Ovary (tissue), 9 donors: Measurements from ENCODE around the gene ROBO2. TPM values are rescaled to one million over a fixed set of nuclear protein-coding genes. Genes with fewer than 3 reads are reported as not detected.

Experiments
- DNase-seq, 5 donors: peaks; one replicate each; pipeline ENCODE4 v3.0.0-alpha.2; 2019 to 2020
- H3K27ac ChIP-seq, 2 donors: fragments of 200-600 bp; one replicate each; pipeline versions ENCODE4 v1.5.1 to v1.8.0; 2019 to 2022
- H3K27me3 ChIP-seq: fragments of 200-600 bp; one replicate; pipeline ENCODE4 v1.8.0; 2022
- H3K36me3 ChIP-seq: fragments of 200-600 bp; sonication (generic); one replicate; pipeline ENCODE4 v1.5.1; 2019
- H3K4me1 ChIP-seq: one replicate; pipeline ENCODE4 v1.8.1; 2013; ENCODE audit warnings: mild to moderate bottlenecking, moderate library complexity; ENCODE audit not compliant: insufficient read depth
- H3K4me3 ChIP-seq: fragments of 200-600 bp; sonication (generic); one replicate; pipeline ENCODE4 v1.5.1; 2017
- H3K9me3 ChIP-seq, 2 donors: fragments of 200-600 bp in 1 of 2; sonication (generic) in 1 of 2; one replicate each; pipeline versions ENCODE4 v1.5.1 to v1.8.1; 2013 to 2019; ENCODE audit warnings: mild to moderate bottlenecking in 1 of 2, moderate library complexity in 1 of 2
- EP300 ChIP-seq: sonication (generic); formaldehyde crosslinking; IDR thresholded peaks from one replicate; pipeline ENCODE4 v1.6.1; 2017; ENCODE audit warnings: antibody characterized with exemption
- POLR2A ChIP-seq: fragments of 450-650 bp; IDR thresholded peaks from one replicate; pipeline ENCODE4 v1.6.1; 2017; ENCODE audit warnings: antibody characterized with exemption, mild to moderate bottlenecking, moderate library complexity
- WGBS, 3 donors: extraction: QIAGEN DNeasy Blood & Tissue Kit in 1 of 3; methylation state at CpG; one replicate each; pipeline versions ENCODE4 v1.1.5 to v1.1.7; 2013 to 2017; 5-methylcytosine and 5-hydroxymethylcytosine counted together
- intact Hi-C, 4 donors: fragments of 100-400 bp; cut with DNase I; formaldehyde crosslinking; loops; one replicate each; pipeline versions ENCODE4 v1.11.0 to v1.15.1; 2022 to 2023
- polyA plus RNA-seq, 2 donors: library from polyadenylated mRNA; stranded (reverse); fragments of 200-250 nt in 1 of 2; fragments of 350-450 nt in 1 of 2; fragmentation: Illumina TruSeq in 1 of 2; extraction: RNeasy Lipid Tissue Mini Kit (QIAGEN cat#74804) in 1 of 2; gene quantifications; one replicate each; pipeline ENCODE4 v1.2.3, GENCODE V29; 2013 to 2014
- total RNA-seq, 7 donors: library from RNA; depleted of rRNA in 2 of 7; stranded (reverse); fragments of >200 nt in 2 of 7; fragmentation: NEBNext Ultra II Directional in 3 of 7; extraction: Animal tissue kit (Norgen Biotek cat#: 25700) in 3 of 7; gene quantifications; one replicate each; pipeline versions ENCODE4 v1.1.0 to v1.2.4, GENCODE V29; 2016 to 2023
- TF ChIP-seq, protein P1 (sequence below), 3 donors: fragments of 450-650 bp in 2 of 3; fragments of 200-600 bp in 1 of 3; IDR thresholded peaks; one replicate each; pipeline versions ENCODE4 v1.5.1 to v1.8.0; 2016 to 2022; ENCODE audit warnings: antibody characterized with exemption in 3 of 3, mild to moderate bottlenecking in 1 of 3
- donor health status: DM: no; HTN: no; CAD: no; lungs with moderate emphysema.
- donor health status: DM: no; HTN: no; CAD: no.
- donor health status: Bipolar disorder and iron deficiency.
- donor health status: DM: yes; HTN: yes; CAD: no.
- donor health status: DM: no; HTN: no; CAD: no.
- donor health status: DM: yes; HTN: yes; CAD: no.

Gene ROBO2
- total and polyA plus RNA-seq, 9 donors = 3.4 to 14.8 (median 5.6) TPM

- 78 to 94% (median 92%) methylated on average over 6 of the region's 6 CpGs for WGBS, 3 donors
- no peaks in the 10 kb centered on the region for H3K4me1 ChIP-seq
- TF ChIP-seq, protein P1, sequence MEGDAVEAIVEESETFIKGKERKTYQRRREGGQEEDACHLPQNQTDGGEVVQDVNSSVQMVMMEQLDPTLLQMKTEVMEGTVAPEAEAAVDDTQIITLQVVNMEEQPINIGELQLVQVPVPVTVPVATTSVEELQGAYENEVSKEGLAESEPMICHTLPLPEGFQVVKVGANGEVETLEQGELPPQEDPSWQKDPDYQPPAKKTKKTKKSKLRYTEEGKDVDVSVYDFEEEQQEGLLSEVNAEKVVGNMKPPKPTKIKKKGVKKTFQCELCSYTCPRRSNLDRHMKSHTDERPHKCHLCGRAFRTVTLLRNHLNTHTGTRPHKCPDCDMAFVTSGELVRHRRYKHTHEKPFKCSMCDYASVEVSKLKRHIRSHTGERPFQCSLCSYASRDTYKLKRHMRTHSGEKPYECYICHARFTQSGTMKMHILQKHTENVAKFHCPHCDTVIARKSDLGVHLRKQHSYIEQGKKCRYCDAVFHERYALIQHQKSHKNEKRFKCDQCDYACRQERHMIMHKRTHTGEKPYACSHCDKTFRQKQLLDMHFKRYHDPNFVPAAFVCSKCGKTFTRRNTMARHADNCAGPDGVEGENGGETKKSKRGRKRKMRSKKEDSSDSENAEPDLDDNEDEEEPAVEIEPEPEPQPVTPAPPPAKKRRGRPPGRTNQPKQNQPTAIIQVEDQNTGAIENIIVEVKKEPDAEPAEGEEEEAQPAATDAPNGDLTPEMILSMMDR (IDR thresholded peaks at IDR 0.05) = no peak
- no peak for TF ChIP-seq EP300
- no peak for TF ChIP-seq POLR2A
- H3K27me3 ChIP-seq = no peaks in the 10 kb centered on the region
- no peak for DNase-seq
- H3K4me3 ChIP-seq = no peak overlapping the region
- no peaks in the 10 kb centered on the region for H3K9me3 ChIP-seq
- intact Hi-C loops = no loop called here
- H3K36me3 ChIP-seq = no peaks in the 10 kb centered on the region
- no peak overlapping the region for H3K27ac ChIP-seq
These were observed 102.7 kb downstream of the ROBO2 start for GRCh38 chr3:77142578-77142977.

- no peak for DNase-seq
- no peak overlapping the region for H3K4me3 ChIP-seq
- no peaks in the 10 kb centered on the region for H3K9me3 ChIP-seq
- H3K27ac ChIP-seq = no peak overlapping the region
- peaks cover 3% of the 10 kb centered on the region for H3K4me1 ChIP-seq
- TF ChIP-seq, protein P1 (IDR thresholded peaks at IDR 0.05) = no peak
- TF ChIP-seq POLR2A (no peak), EP300 (no peak)
- no peaks in the 10 kb centered on the region for H3K36me3 ChIP-seq
- no peaks in the 10 kb centered on the region for H3K27me3 ChIP-seq
- intact Hi-C loops = no loop called here
- WGBS, 3 donors = 83 to 92% (median 91%) methylated on average over 7 of the region's 7 CpGs
These were observed 106.1 kb downstream of the ROBO2 start for GRCh38 chr3:77146004-77146403.

GRCh38 chr3:77147836-77148578 is 108.1 kb downstream of the ROBO2 start:
- Histone ChIP-seq H3K4me3 (no peak overlapping the region), H3K27ac (no peak overlapping the region), H3K36me3 (no peaks in the 10 kb centered on the region), H3K9me3 (no peaks in the 10 kb centered on the region), H3K4me1 (peaks cover 3% of the 10 kb centered on the region), H3K27me3 (no peaks in the 10 kb centered on the region)
- intact Hi-C loops = no loop called here
- no peak for DNase-seq
- WGBS, 3 donors = 37 to 47% (median 37%) methylated on average over 8 of the region's 8 CpGs
- TF ChIP-seq POLR2A = no peak
- TF ChIP-seq, protein P1 (IDR thresholded peaks at IDR 0.05) = no peak
- no peak for TF ChIP-seq EP300

DNA sequence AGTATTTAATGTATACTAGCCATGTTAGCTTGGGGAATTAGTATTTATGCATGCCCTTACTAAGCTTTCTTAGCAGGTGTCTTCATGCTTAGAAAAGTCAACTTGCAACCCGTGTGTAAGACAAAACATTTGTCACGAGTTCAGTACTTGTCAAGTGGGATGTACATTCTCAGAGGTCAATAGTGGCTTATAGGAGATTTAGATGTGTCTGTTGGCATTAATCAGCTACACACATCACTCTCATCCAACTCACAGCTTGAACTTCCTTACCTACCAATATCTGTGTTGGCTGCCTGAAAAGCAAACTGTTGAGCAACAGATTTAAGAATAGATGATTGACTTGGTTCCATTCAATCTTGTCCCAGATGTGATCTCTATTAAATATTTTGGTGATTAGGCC is 109.5 kb downstream of the ROBO2 start:
- peaks cover 3% of the 10 kb centered on the region for H3K4me1 ChIP-seq
- intact Hi-C loops = no loop called here
- H3K9me3 ChIP-seq = no peaks in the 10 kb centered on the region
- H3K27me3 ChIP-seq = no peaks in the 10 kb centered on the region
- H3K4me3 ChIP-seq = no peak overlapping the region
- DNase-seq = no peak
- 90 to 93% (median 93%) methylated on average over 2 of the region's 2 CpGs for WGBS, 3 donors
- H3K36me3 ChIP-seq = no peaks in the 10 kb centered on the region
- no peak overlapping the region for H3K27ac ChIP-seq
- TF ChIP-seq, protein P1 (IDR thresholded peaks at IDR 0.05) = no peak
- TF ChIP-seq POLR2A (no peak), EP300 (no peak)
